OCI-M2 (cell line): ENCODE measurements around the gene JAKMIP1.
"Not testable (repeated sequence)": the region's sequence is repeated elsewhere in the genome, so short reads cannot be mapped to it uniquely, and the experiment has no call there.

Experiments used
- DNase-seq: peaks from one replicate; lab custom pipeline; 2025; ENCODE audit not compliant: unreplicated experiment; lab: John Stamatoyannopoulos, UW

The JAKMIP1 gene

GRCh38 chr4:6229671-6230501 is 29.5 kb upstream of the JAKMIP1 start:
- no peak for DNase-seq

- no peak for DNase-seq
These were observed 28.7 kb upstream of the JAKMIP1 start for GRCh38 chr4:6229095-6229494.

GRCh38 chr4:6228158-6229067 is 28.1 kb upstream of the JAKMIP1 start:
- no peak for DNase-seq

GRCh38 chr4:6227412-6228157 is 27.2 kb upstream of the JAKMIP1 start:
- no peak for DNase-seq

GRCh38 chr4:6226506-6226905 is 26.2 kb upstream of the JAKMIP1 start:
- DNase-seq, result no peak

- DNase-seq, result no peak
These were observed 25.1 kb upstream of the JAKMIP1 start for GRCh38 chr4:6225469-6225868.

GRCh38 chr4:6224735-6225134 is 24.4 kb upstream of the JAKMIP1 start:
- no peak for DNase-seq

- no peak for DNase-seq
These were observed 22.5 kb upstream of the JAKMIP1 start for GRCh38 chr4:6222761-6223292.

GRCh38 chr4:6221851-6222760 is 21.8 kb upstream of the JAKMIP1 start:
- no peak for DNase-seq

- DNase-seq, result no peak
These were observed 21.0 kb upstream of the JAKMIP1 start for GRCh38 chr4:6221301-6221850.

- no peak for DNase-seq
These were observed 17.5 kb upstream of the JAKMIP1 start for GRCh38 chr4:6217716-6218381.

- DNase-seq, result no peak
These were observed 16.2 kb upstream of the JAKMIP1 start for GRCh38 chr4:6216588-6216987.

- DNase-seq, result no peak
These were observed 9.6 kb upstream of the JAKMIP1 start for GRCh38 chr4:6209921-6210320.

GRCh38 chr4:6209291-6209690 is 8.9 kb upstream of the JAKMIP1 start:
- not testable (repeated sequence) for DNase-seq

GRCh38 chr4:6208416-6208815 is 8.1 kb upstream of the JAKMIP1 start:
- no peak for DNase-seq

- DNase-seq, result no peak
These were observed 7.3 kb upstream of the JAKMIP1 start for GRCh38 chr4:6207602-6208001.

- DNase-seq, result no peak
These were observed 6.5 kb upstream of the JAKMIP1 start for GRCh38 chr4:6206771-6207290.

GRCh38 chr4:6205973-6206372 is 5.6 kb upstream of the JAKMIP1 start:
- no peak for DNase-seq

- DNase-seq, result no peak
These were observed 5.2 kb upstream of the JAKMIP1 start for GRCh38 chr4:6205567-6205931.
